Activated T-cell treated with anti-CD3 and anti-CD28 coated beads, Interleukin-2, amount 50 U/mL, for 4 hours (primary cell): ENCODE measurements around the gene ETFA. TPM values are rescaled to one million over a fixed set of nuclear protein-coding genes. Genes with fewer than 3 reads are reported as not detected.

Experiments used
- ATAC-seq, 2 donors: fragments of 200-7000 bp; cut with Tn5 transposase; one replicate each; pipeline ENCODE4 v1.10.0; 2021
- DNase-seq: peaks from one replicate; pipeline ENCODE4 v3.0.0-alpha.2; 2020
- H3K27me3 Mint-ChIP-seq: one replicate; pipeline ENCODE4 v1.8.0; 2021; ENCODE audit warnings: low read depth, mixed read lengths
- H3K36me3 Mint-ChIP-seq: one replicate; pipeline ENCODE4 v1.8.0; 2022; ENCODE audit warnings: mixed read lengths; ENCODE audit not compliant: insufficient read depth
- H3K4me1 Mint-ChIP-seq: one replicate; pipeline ENCODE4 v1.8.0; 2021; ENCODE audit warnings: low read depth, mixed read lengths
- H3K4me3 Mint-ChIP-seq: one replicate; pipeline ENCODE4 v1.8.0; 2021; ENCODE audit warnings: mild to moderate bottlenecking, moderate library complexity, mixed read lengths
- H3K9me3 Mint-ChIP-seq: one replicate; pipeline ENCODE4 v1.8.0; 2021; ENCODE audit warnings: mixed read lengths
- total RNA-seq, 3 donors: library from RNA; stranded (reverse); gene quantifications; one replicate each; pipeline ENCODE4 v1.2.1, GENCODE V29; 2021

ETFA gene
- total RNA-seq, 3 donors from 2014 or later = 129 to 145 (median 143) TPM

GRCh38 chr15:76336254-76337058 lies 25.2 kb upstream of the ETFA start, which contains the start of gene ISL2:
TSS of gene ISL2 (plus strand) at chr15:76336773. CDS start at chr15:76336884, 111 bp downstream.
- DNase-seq (peak; percentile 55), ATAC-seq (peak; percentile 8 to 13)
- Mint-ChIP-seq H3K9me3 (no peaks in the 10 kb centered on the region), H3K27me3 (peaks cover 80% of the 10 kb centered on the region), H3K4me1 (peaks cover 46% of the 10 kb centered on the region), H3K36me3 (no peaks in the 10 kb centered on the region), H3K4me3 (peak within 1 kb of the TSS; percentile 77)

GRCh38 chr15:76335307-76336253 lies 24.3 kb upstream of the ETFA start:
- ATAC-seq = no peak
- H3K4me3 Mint-ChIP-seq = peak overlapping the region; percentile 77
- no peaks in the 10 kb centered on the region for H3K36me3 Mint-ChIP-seq
- DNase-seq = no peak
- H3K4me1 Mint-ChIP-seq = peaks cover 40% of the 10 kb centered on the region
- peaks cover 78% of the 10 kb centered on the region for H3K27me3 Mint-ChIP-seq
- no peaks in the 10 kb centered on the region for H3K9me3 Mint-ChIP-seq

- Mint-ChIP-seq H3K27me3 (peaks cover 76% of the 10 kb centered on the region), H3K9me3 (no peaks in the 10 kb centered on the region), H3K4me1 (peaks cover 32% of the 10 kb centered on the region), H3K36me3 (no peaks in the 10 kb centered on the region), H3K4me3 (peak overlapping the region; percentile 6)
- no peak for ATAC-seq
- DNase-seq = no peak
Measured at GRCh38 chr15:76334438-76335306, 23.4 kb upstream of the ETFA start.

- H3K36me3 Mint-ChIP-seq = no peaks in the 10 kb centered on the region
- DNase-seq = no peak
- H3K9me3 Mint-ChIP-seq = no peaks in the 10 kb centered on the region
- no peak overlapping the region for H3K4me3 Mint-ChIP-seq
- H3K27me3 Mint-ChIP-seq = peaks cover 75% of the 10 kb centered on the region
- ATAC-seq = peak in 1 of 2 donors; percentile 24
- H3K4me1 Mint-ChIP-seq = peaks cover 29% of the 10 kb centered on the region
Measured at GRCh38 chr15:76333720-76334437, 22.6 kb upstream of the ETFA start.

GRCh38 chr15:76333309-76333708 lies 22.0 kb upstream of the ETFA start:
- Mint-ChIP-seq H3K27me3 (peaks cover 73% of the 10 kb centered on the region), H3K36me3 (no peaks in the 10 kb centered on the region), H3K9me3 (no peaks in the 10 kb centered on the region), H3K4me3 (no peak overlapping the region), H3K4me1 (peaks cover 23% of the 10 kb centered on the region)
- ATAC-seq = no peak
- DNase-seq = no peak

GRCh38 chr15:76332796-76333195 lies 21.5 kb upstream of the ETFA start:
- Mint-ChIP-seq H3K9me3 (no peaks in the 10 kb centered on the region), H3K36me3 (no peaks in the 10 kb centered on the region), H3K27me3 (peaks cover 78% of the 10 kb centered on the region), H3K4me1 (peaks cover 23% of the 10 kb centered on the region), H3K4me3 (no peak overlapping the region)
- ATAC-seq (no peak), DNase-seq (no peak)

- DNase-seq (no peak), ATAC-seq (no peak)
- Mint-ChIP-seq H3K4me1 (peaks cover 2% of the 10 kb centered on the region), H3K9me3 (no peaks in the 10 kb centered on the region), H3K27me3 (peaks cover 64% of the 10 kb centered on the region), H3K4me3 (no peak overlapping the region), H3K36me3 (no peaks in the 10 kb centered on the region)
Measured at GRCh38 chr15:76330080-76330680, 18.9 kb upstream of the ETFA start.

- ATAC-seq (no peak), DNase-seq (no peak)
- no peaks in the 10 kb centered on the region for H3K4me1 Mint-ChIP-seq
- peaks cover 61% of the 10 kb centered on the region for H3K27me3 Mint-ChIP-seq
- H3K4me3 Mint-ChIP-seq = no peak overlapping the region
- H3K9me3 Mint-ChIP-seq = no peaks in the 10 kb centered on the region
- H3K36me3 Mint-ChIP-seq = no peaks in the 10 kb centered on the region
Measured at GRCh38 chr15:76328958-76329357, 17.7 kb upstream of the ETFA start.

GRCh38 chr15:76328106-76328696 lies 16.9 kb upstream of the ETFA start:
- H3K36me3 Mint-ChIP-seq = no peaks in the 10 kb centered on the region
- H3K27me3 Mint-ChIP-seq = peaks cover 61% of the 10 kb centered on the region
- H3K4me3 Mint-ChIP-seq = no peak overlapping the region
- no peak for ATAC-seq
- no peak for DNase-seq
- H3K4me1 Mint-ChIP-seq = no peaks in the 10 kb centered on the region
- H3K9me3 Mint-ChIP-seq = no peaks in the 10 kb centered on the region

- ATAC-seq (no peak), DNase-seq (no peak)
- Mint-ChIP-seq H3K4me3 (no peak overlapping the region), H3K36me3 (no peaks in the 10 kb centered on the region), H3K4me1 (no peaks in the 10 kb centered on the region), H3K9me3 (no peaks in the 10 kb centered on the region), H3K27me3 (peaks cover 64% of the 10 kb centered on the region)
Measured at GRCh38 chr15:76327191-76328105, 16.2 kb upstream of the ETFA start.

GRCh38 chr15:76325704-76326103 lies 14.4 kb upstream of the ETFA start:
- ATAC-seq (no peak), DNase-seq (no peak)
- H3K27me3 Mint-ChIP-seq = peaks cover 63% of the 10 kb centered on the region
- H3K36me3 Mint-ChIP-seq = no peaks in the 10 kb centered on the region
- no peak overlapping the region for H3K4me3 Mint-ChIP-seq
- H3K9me3 Mint-ChIP-seq = no peaks in the 10 kb centered on the region
- H3K4me1 Mint-ChIP-seq = no peaks in the 10 kb centered on the region

- ATAC-seq = no peak
- Mint-ChIP-seq H3K36me3 (no peaks in the 10 kb centered on the region), H3K27me3 (peaks cover 53% of the 10 kb centered on the region), H3K9me3 (no peaks in the 10 kb centered on the region), H3K4me1 (no peaks in the 10 kb centered on the region), H3K4me3 (no peak overlapping the region)
- DNase-seq = no peak
Measured at GRCh38 chr15:76324066-76324465, 12.8 kb upstream of the ETFA start.
